Vagina (tissue), 2 donors: Measurements from ENCODE around the gene THSD7A.

Source experiments
- POLR2AphosphoS5 ChIP-seq, 2 donors: sonication (generic); formaldehyde crosslinking; IDR thresholded peaks; one replicate each; pipeline ENCODE4 v1.9.0; 2017; ENCODE audit warnings: antibody characterized with exemption in 2 of 2, mild to moderate bottlenecking in 2 of 2, low read depth in 1 of 2; ENCODE audit not compliant: insufficient read depth in 1 of 2
- TF ChIP-seq, protein P1 (sequence below), 3 experiments: fragments of 450-650 bp in 2 of 3; fragments of 200-600 bp in 1 of 3; sonication (generic) in 1 of 3; IDR thresholded peaks; one replicate each; pipeline ENCODE4 v1.5.1; 2017 to 2019; ENCODE audit warnings: antibody characterized with exemption in 3 of 3, mild to moderate bottlenecking in 2 of 3, moderate library complexity in 2 of 3

DNA sequence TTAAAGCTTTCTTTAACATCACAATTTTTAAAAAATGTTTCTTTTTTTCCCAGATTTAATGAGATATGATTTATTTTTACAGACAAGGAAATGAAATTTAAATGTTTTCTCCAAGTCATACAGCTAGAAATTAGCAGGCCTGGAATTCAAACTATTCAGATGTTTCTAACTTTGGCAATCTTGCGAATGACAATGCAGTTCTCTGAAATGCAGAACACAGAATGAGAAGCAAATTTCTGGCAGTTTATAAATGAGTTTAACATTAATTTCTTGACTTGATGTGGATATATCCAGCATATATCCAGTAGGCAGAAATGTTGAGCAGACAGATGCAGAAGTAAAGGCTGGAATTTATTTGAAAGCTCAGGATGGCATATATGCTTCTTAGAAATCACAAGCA, 227.5 kb downstream of the THSD7A start:
- TF ChIP-seq POLR2AphosphoS5 (IDR thresholded peaks at IDR 0.05; ENCODE audit: insufficient read depth in 1 of 2, low read depth in 1 of 2) = no peak
- TF ChIP-seq, protein P1, sequence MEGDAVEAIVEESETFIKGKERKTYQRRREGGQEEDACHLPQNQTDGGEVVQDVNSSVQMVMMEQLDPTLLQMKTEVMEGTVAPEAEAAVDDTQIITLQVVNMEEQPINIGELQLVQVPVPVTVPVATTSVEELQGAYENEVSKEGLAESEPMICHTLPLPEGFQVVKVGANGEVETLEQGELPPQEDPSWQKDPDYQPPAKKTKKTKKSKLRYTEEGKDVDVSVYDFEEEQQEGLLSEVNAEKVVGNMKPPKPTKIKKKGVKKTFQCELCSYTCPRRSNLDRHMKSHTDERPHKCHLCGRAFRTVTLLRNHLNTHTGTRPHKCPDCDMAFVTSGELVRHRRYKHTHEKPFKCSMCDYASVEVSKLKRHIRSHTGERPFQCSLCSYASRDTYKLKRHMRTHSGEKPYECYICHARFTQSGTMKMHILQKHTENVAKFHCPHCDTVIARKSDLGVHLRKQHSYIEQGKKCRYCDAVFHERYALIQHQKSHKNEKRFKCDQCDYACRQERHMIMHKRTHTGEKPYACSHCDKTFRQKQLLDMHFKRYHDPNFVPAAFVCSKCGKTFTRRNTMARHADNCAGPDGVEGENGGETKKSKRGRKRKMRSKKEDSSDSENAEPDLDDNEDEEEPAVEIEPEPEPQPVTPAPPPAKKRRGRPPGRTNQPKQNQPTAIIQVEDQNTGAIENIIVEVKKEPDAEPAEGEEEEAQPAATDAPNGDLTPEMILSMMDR (IDR thresholded peaks at IDR 0.05) = no peak
